Measurements from ENCODE around the gene SFT2D3.
"Not testable (repeated sequence)": the region's sequence is repeated elsewhere in the genome, so short reads cannot be mapped to it uniquely, and the experiment has no call there.

The SFT2D3 gene

DNA sequence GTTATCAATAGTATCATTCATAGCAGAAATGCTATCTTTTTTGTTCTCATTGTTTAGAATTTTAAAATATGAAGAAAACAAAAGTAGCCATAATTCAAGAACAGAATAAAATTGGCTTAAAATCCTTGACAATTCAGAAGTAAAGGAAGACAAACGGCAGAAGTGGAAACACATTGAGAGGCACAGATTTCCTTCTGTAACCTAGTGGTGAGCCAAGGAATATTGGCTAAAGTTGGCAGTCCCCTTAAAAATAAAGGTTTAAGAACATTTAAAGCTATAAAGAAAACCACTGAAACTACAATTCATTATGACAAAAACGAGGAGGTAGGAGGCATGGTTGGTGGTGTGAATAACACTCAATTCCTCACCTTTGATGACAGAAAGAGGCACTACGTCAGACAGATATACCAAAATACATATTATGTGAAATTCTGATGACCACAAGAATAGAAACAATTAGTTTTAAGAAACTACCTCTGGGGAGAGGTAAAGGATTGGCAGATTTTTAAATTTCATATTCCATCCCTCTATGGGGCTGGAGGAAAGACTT lies 42.3 kb downstream of the SFT2D3 start:
- Histone ChIP-seq H3K36me3 (ENCODE audit: insufficient read depth, low read length) (no peaks in the 10 kb centered on the region), H3K9me3 (ENCODE audit: low read length) (no peaks in the 10 kb centered on the region), H3K4me3 (ENCODE audit: low read depth in 1 of 2, low read length in 2 of 2) (no peak overlapping the region), H3K4me1 (ENCODE audit: insufficient read depth, low read length) (peaks cover 6% of the 10 kb centered on the region), H3K9ac (ENCODE audit: low read length) (no peak overlapping the region), H3K27ac (ENCODE audit: low read depth, low read length) (no peak overlapping the region), H3K27me3 (ENCODE audit: control insufficient read depth in 1 of 2, insufficient read depth in 2 of 2, low read length in 2 of 2) (no peaks in the 10 kb centered on the region)

DNA sequence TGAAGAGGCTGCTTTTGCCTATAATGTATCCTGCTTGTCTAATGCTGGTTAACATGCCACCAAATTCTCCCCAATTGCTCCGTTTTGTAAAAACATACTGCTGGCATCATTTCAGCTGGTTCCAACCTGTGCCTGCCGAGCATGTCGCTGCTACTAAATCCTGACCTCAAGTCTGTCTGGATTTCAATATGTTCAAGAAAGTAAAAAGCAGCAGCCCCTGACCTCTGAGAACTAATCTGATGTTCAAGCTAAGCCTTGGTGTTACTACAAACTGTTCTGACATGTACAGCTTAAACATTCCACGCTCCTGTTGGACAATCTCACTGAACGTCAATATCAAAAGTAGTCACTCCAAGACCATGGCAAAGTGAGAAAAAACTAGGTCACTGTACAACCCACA lies 46.3 kb downstream of the SFT2D3 start:
- Histone ChIP-seq H3K9me3 (ENCODE audit: low read length) (no peaks in the 10 kb centered on the region), H3K9ac (ENCODE audit: low read length) (no peak overlapping the region), H3K4me1 (ENCODE audit: insufficient read depth, low read length) (peaks cover 6% of the 10 kb centered on the region), H3K27me3 (ENCODE audit: control insufficient read depth in 1 of 2, insufficient read depth in 2 of 2, low read length in 2 of 2) (no peaks in the 10 kb centered on the region), H3K4me3 (ENCODE audit: low read depth in 1 of 2, low read length in 2 of 2) (no peak overlapping the region), H3K27ac (ENCODE audit: low read depth, low read length) (no peak overlapping the region), H3K36me3 (ENCODE audit: insufficient read depth, low read length) (no peaks in the 10 kb centered on the region)

DNA sequence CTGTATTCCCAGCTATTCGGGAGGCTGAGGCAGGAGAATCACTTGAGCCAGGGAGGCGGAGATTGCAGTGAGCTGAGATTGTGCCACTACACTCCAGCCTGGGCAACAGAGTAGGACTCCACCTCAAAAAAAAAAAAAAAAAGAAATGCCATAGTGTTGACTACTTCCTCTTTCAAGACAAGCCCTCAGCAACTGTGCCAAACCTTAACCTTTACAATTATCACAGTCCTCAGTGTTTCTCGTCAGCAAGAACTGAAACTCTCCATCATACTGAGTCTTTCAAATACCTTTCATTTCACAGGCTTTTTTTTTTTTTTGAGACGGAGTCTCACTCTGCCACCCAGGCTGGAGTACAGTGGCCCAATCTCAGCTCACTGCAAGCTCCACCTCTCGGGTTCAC lies 48.2 kb downstream of the SFT2D3 start:
- H3K27me3 ChIP-seq (ENCODE audit: control insufficient read depth in 1 of 2, insufficient read depth in 2 of 2, low read length in 2 of 2); H3K36me3 ChIP-seq (ENCODE audit: insufficient read depth, low read length); H3K9ac ChIP-seq (ENCODE audit: low read length); H3K4me3 ChIP-seq (ENCODE audit: low read depth in 1 of 2, low read length in 2 of 2); H3K27ac ChIP-seq (ENCODE audit: low read depth, low read length); H3K9me3 ChIP-seq (ENCODE audit: low read length); H3K4me1 ChIP-seq (ENCODE audit: insufficient read depth, low read length): not testable (repeated sequence)

DNA sequence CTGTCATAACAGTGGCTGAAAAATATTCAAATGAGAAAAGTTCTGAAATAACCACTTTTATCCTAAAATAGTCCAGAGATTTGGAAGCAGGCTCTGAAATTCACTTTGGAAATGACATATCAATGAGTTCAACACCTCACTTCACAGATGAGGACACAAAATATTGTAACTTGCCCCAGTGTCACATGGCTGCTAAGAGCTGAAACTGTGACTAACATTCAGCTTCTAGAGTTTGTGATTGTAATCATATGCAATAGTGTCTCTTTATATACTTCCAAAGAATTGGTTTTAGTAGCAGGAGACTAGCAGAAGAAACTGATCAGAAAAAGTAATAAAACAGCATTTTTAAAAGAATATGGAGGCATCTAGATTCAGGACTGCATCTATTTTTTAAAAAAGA lies 52.1 kb downstream of the SFT2D3 start:
- Histone ChIP-seq H3K27me3 (ENCODE audit: control insufficient read depth in 1 of 2, insufficient read depth in 2 of 2, low read length in 2 of 2) (no peaks in the 10 kb centered on the region), H3K9me3 (ENCODE audit: low read length) (no peaks in the 10 kb centered on the region), H3K4me3 (ENCODE audit: low read depth in 1 of 2, low read length in 2 of 2) (no peak overlapping the region)

DNA sequence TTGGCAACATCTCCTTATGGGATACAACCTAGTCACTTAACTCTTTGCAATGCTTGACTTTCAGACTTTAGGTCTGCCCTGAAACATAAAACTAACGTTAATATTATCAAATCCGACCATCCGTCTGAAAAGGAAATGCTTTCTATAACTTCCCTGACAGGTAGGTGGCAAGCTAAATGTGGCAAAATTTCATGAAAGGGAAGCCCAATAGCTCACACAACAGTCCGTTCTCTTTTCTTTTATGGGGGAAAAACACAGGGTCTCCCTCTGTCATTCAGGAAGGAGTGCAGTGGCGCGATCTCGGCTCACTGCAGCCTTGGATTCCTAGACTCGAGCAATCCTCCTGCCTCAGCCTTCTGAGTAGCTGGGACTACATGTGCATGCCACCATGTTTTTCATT lies 52.9 kb downstream of the SFT2D3 start:
- Histone ChIP-seq H3K4me3 (ENCODE audit: low read depth in 1 of 2, low read length in 2 of 2) (no peak overlapping the region), H3K4me1 (ENCODE audit: insufficient read depth, low read length) (no peaks in the 10 kb centered on the region), H3K36me3 (ENCODE audit: insufficient read depth, low read length) (no peaks in the 10 kb centered on the region), H3K27ac (ENCODE audit: low read depth, low read length) (no peak overlapping the region), H3K27me3 (ENCODE audit: control insufficient read depth in 1 of 2, insufficient read depth in 2 of 2, low read length in 2 of 2) (no peaks in the 10 kb centered on the region), H3K9me3 (ENCODE audit: low read length) (no peaks in the 10 kb centered on the region), H3K9ac (ENCODE audit: low read length) (no peak overlapping the region)

More for the DNA sequence above, 52.1 kb downstream of the SFT2D3 start:
- no peaks in the 10 kb centered on the region for H3K4me1 ChIP-seq (ENCODE audit: insufficient read depth, low read length)
- no peak overlapping the region for H3K9ac ChIP-seq (ENCODE audit: low read length)
- no peak overlapping the region for H3K27ac ChIP-seq (ENCODE audit: low read depth, low read length)
- no peaks in the 10 kb centered on the region for H3K36me3 ChIP-seq (ENCODE audit: insufficient read depth, low read length)
